Parathyroid adenoma (tissue), 2 donors: Measurements from ENCODE around the gene SOAT2.
"Not testable (repeated sequence)": the region's sequence is repeated elsewhere in the genome, so short reads cannot be mapped to it uniquely, and the experiment has no call there.

Experiments used
- H2AFZ ChIP-seq: fragments of 300-600 bp; sonication (generic); one replicate; pipeline ENCODE4 v1.7.0; 2017; ENCODE audit warnings: antibody characterized with exemption, mild to moderate bottlenecking
- H3K27ac ChIP-seq: fragments of 300-600 bp; sonication (generic); one replicate; pipeline ENCODE4 v1.7.0; 2017
- H3K27me3 ChIP-seq: fragments of 300-600 bp; sonication (generic); one replicate; pipeline ENCODE4 v1.7.0; 2017; ENCODE audit warnings: low read length; ENCODE audit not compliant: control insufficient read depth, insufficient read depth
- H3K36me3 ChIP-seq: fragments of 300-600 bp; sonication (generic); one replicate; pipeline ENCODE4 v1.7.0; 2017; ENCODE audit warnings: low read length; ENCODE audit not compliant: control insufficient read depth, insufficient read depth
- H3K4me1 ChIP-seq: fragments of 300-600 bp; sonication (generic); one replicate; pipeline ENCODE4 v1.7.0; 2017; ENCODE audit warnings: control low read depth
- H3K4me2 ChIP-seq: fragments of 300-600 bp; sonication (generic); one replicate; pipeline ENCODE4 v1.7.0; 2017; ENCODE audit warnings: low read length
- H3K4me3 ChIP-seq: fragments of 300-600 bp; sonication (generic); one replicate; pipeline ENCODE4 v1.7.0; 2017; ENCODE audit warnings: low read depth, low read length
- H3K79me2 ChIP-seq: fragments of 300-600 bp; sonication (generic); one replicate; pipeline ENCODE4 v1.7.0; 2017; ENCODE audit warnings: control low read depth
- H3K9ac ChIP-seq: fragments of 300-600 bp; sonication (generic); one replicate; pipeline ENCODE4 v1.7.0; 2017; ENCODE audit warnings: mild to moderate bottlenecking
- H3K9me3 ChIP-seq: fragments of 300-600 bp; sonication (generic); one replicate; pipeline ENCODE4 v1.7.0; 2017; ENCODE audit warnings: low read length; ENCODE audit not compliant: control insufficient read depth
- CTCF ChIP-seq: fragments of 300-600 bp; sonication (generic); IDR thresholded peaks from one replicate; pipeline ENCODE4 v1.7.0; 2017; ENCODE audit warnings: antibody characterized with exemption, mild to moderate bottlenecking
- donor health status: primary hyperparathyroidism.

Gene SOAT2

GRCh38 chr12:53160673-53161072, 57.4 kb downstream of the SOAT2 start:
- H3K4me1 ChIP-seq: peaks cover 2% of the 10 kb centered on the region
- H3K9ac ChIP-seq: no peak overlapping the region
- no peaks in the 10 kb centered on the region for H3K9me3 ChIP-seq
- TF ChIP-seq CTCF: no peak
- no peaks in the 10 kb centered on the region for H3K36me3 ChIP-seq
- no peak overlapping the region for H3K4me2 ChIP-seq
- no peak overlapping the region for H3K27ac ChIP-seq
- no peaks in the 10 kb centered on the region for H3K27me3 ChIP-seq
- no peak overlapping the region for H3K4me3 ChIP-seq
- no peak overlapping the region for H2AFZ ChIP-seq
- no peaks in the 10 kb centered on the region for H3K79me2 ChIP-seq

GRCh38 chr12:53161119-53161911, 58.0 kb downstream of the SOAT2 start:
- Histone ChIP-seq H3K4me2 (no peak overlapping the region), H3K27me3 (no peaks in the 10 kb centered on the region), H3K36me3 (no peaks in the 10 kb centered on the region), H3K27ac (no peak overlapping the region), H3K9ac (no peak overlapping the region), H3K9me3 (no peaks in the 10 kb centered on the region), H3K4me3 (no peak overlapping the region), H3K79me2 (no peaks in the 10 kb centered on the region), H2AFZ (no peak overlapping the region), H3K4me1 (peaks cover 2% of the 10 kb centered on the region)
- no peak for TF ChIP-seq CTCF

GRCh38 chr12:53163008-53163407, 59.7 kb downstream of the SOAT2 start:
- H3K4me3 ChIP-seq, H3K9me3 ChIP-seq, H3K36me3 ChIP-seq, H2AFZ ChIP-seq, H3K4me1 ChIP-seq, H3K27me3 ChIP-seq, H3K79me2 ChIP-seq, H3K27ac ChIP-seq, H3K4me2 ChIP-seq, H3K9ac ChIP-seq: not testable (repeated sequence)

GRCh38 chr12:53166837-53167236, 63.6 kb downstream of the SOAT2 start:
- TF ChIP-seq CTCF: no peak
- Histone ChIP-seq H3K79me2 (no peaks in the 10 kb centered on the region), H3K36me3 (no peaks in the 10 kb centered on the region), H3K4me2 (no peak overlapping the region), H3K27ac (no peak overlapping the region), H3K9me3 (no peaks in the 10 kb centered on the region), H2AFZ (no peak overlapping the region), H3K4me3 (no peak overlapping the region), H3K4me1 (peaks cover 22% of the 10 kb centered on the region), H3K9ac (no peak overlapping the region), H3K27me3 (no peaks in the 10 kb centered on the region)

GRCh38 chr12:53169644-53170043, 66.4 kb downstream of the SOAT2 start:
- TF ChIP-seq CTCF: no peak
- Histone ChIP-seq H3K27me3 (no peaks in the 10 kb centered on the region), H3K27ac (peak overlapping the region; percentile 53), H3K4me2 (no peak overlapping the region), H2AFZ (peak overlapping the region; percentile 79), H3K4me1 (peaks cover 26% of the 10 kb centered on the region), H3K79me2 (no peaks in the 10 kb centered on the region), H3K9me3 (no peaks in the 10 kb centered on the region), H3K4me3 (no peak overlapping the region), H3K36me3 (no peaks in the 10 kb centered on the region), H3K9ac (no peak overlapping the region)
